HK-2 (cell line): ENCODE results near the gene CGB7.

Source experiments
- DNase-seq: peaks from one replicate; pipeline ENCODE4 v3.0.0-alpha.2; 2018; ENCODE audit not compliant: unreplicated experiment

The CGB7 gene

DNA sequence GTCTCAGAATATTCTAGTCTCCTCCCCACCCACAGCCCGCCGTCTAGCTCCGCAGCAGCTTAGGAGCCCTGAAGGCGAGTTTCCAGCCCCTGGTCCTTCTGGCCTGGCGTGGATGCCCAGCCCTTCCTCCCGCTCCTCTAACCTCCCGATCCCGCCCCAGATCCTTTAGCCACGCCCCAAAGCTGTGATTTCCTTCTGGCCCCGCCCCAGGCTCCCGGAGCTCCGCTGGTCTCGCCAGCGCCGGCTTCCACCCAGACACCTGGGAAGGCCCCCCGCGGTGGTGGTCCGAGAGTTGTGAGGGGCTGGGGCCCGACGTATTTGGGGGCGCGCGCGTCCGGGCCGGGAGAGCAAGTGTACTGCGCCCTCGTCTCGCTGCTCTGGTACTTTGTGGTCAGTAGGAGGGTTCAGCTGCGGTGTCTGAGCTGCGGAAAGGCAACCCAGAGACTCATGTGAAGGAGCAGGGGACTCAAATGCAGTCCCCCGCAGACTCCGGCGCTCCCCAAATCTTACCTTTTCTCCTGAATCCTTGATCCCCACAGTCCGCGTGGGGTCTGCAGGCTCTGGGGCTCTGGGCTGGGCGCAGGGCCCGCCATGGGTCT is at the start of gene CGB7:
CGB7 (minus strand) TSS at position 114 of the 599 bp plus-strand sequence. CDS start 2,374 bp downstream, outside the sequence.
- DNase-seq: peak; percentile 80

DNA sequence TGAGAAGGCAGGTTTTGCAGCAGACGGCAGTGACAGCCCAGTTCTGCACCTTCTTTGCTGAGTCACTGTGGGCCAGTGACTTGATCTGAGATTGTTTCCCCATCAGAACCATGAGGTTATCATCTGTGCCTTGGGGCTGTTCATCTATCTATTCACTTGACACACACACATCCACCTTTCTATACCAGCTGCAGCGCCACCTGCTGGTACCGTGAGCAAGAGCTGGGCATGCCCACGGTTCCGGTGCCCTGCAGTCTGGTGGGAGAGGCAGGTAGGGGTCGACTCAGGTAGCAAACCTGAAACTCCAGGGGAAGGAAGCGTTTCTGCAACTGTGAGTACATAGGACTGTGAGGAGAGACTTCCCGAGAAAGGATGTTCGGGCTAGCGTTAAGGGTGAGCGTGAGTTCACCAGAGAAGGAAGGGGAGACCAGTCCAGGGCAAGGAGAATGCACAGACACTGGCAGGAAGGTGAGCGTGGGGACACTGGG is 49.1 kb upstream of the CGB7 start:
- DNase-seq: peak; percentile 60

DNA sequence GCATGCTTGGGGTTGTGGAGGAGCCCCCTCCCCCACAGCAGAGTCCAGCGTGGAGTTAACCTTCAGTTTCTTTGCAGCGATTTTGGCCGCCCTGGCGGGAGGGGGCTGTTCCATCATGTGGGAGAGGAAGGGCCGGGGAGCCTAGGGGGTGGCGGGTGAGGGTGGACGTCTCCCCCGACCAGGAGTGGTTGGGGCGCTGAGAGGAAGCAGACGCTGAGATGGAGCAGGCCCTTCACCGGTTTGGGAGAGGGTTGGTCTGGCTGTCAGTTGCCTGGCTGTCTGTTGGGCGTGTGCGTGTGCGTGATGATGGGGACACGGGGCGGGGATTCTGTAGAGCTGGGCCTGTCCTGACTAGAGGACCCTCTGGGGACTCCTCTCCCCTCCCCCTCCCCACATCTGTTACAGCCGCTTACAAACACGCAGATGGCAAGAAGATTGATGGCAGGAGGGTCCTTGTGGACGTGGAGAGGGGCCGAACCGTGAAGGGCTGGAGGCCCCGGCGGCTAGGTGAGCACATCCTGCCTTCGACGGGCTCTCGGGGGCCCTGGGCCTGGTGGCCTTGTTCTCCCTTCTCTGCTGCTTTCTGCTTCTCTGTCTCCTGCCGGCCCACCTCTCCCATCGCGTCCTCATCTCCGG is 46.8 kb upstream of the CGB7 start:
- DNase-seq: no peak

DNA sequence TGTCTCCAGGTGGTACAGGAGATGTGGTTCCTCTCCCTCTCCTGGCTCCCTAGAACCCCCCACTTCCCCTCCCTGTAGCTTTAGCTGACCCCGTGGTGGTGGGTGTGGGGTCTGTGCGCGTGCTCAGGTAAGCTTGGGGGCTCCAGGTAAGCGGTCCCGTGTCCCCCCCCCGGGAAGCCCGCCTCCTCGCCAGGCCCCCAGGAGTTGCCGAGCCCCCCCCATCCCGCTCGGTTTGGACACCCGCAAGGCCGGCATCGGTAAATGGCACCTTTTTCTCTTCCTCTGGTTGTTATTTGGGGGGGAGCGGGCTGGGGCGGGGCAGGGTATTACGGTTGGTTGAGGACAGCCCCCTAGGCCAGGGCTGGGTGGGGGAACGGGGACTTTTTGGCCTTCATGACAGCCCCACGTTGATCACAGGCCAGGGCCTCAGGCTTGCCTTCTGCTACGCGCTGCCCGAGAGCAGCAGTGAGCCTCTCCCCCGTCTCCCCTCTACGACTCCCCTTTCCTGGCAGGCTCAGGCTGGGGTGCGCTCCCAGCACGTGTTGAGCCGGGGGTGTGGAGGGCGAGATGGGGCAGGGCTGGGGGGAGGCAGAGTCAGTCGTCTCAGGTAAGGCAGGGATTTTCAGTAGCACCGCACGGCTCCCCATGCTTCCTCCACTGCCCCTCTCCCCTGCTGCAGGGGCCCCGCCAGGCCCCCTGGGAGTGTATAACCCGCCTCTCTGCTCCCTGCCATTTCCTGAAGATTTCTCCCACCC is 46.0 kb upstream of the CGB7 start:
- DNase-seq: no peak

DNA sequence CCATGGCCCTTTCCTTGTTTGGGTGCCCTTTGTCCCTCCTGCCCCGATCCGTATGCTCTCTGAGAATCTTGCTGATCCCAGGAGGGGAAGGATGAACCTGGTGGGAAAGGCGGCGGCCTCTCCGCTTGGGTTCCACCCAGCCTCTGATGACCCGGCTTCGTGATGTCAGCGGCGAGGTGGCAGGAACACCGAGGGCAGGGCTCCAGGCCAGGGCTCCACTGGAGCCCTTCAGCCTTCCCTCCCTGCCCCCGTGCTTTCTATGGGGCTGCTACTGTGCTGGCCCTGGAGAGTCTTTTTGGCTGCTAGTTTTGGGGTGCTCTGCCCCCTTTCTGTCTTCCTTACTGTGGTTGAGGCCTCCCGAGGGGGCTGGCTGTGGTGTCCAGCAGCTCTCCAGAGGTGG is 44.8 kb upstream of the CGB7 start:
- no peak for DNase-seq

DNA sequence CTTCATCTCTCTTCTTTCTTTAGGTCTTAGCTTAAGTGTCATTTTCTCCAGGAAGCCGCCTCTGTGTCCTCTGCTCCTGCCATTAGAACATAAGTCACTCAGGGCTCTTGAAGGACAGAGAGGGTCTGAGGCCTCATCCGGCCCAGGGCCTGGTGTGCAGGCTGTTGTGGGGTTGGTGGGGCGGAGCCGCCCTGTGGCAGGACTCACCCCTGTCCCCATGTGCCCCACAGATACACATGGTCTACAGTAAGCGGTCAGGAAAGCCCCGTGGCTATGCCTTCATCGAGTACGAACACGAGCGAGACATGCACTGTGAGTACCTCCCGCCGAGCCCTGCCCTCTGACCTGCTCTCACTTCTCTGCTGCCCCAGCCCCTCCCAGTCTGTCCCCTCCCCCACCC is 43.6 kb upstream of the CGB7 start:
- DNase-seq: no peak

DNA sequence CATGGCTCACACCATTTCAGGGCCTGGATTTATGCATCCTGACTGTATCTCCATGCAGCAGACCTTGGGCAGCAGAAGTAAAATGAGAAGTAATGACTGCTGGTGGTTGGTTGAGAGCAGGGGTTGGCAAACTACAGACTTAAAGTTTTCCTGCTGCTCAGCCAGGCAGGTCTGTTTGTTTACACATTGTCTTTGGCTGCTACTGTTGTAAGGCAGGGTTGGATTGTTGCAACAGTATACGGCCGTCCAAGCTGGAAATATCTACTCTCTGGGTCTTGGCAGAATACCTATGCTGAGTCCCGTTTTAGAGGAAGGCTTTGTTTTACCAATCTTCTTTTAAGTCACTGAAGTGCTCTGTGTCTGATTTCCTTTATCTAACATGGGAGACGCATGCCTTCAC is 41.2 kb upstream of the CGB7 start:
- no peak for DNase-seq

DNA sequence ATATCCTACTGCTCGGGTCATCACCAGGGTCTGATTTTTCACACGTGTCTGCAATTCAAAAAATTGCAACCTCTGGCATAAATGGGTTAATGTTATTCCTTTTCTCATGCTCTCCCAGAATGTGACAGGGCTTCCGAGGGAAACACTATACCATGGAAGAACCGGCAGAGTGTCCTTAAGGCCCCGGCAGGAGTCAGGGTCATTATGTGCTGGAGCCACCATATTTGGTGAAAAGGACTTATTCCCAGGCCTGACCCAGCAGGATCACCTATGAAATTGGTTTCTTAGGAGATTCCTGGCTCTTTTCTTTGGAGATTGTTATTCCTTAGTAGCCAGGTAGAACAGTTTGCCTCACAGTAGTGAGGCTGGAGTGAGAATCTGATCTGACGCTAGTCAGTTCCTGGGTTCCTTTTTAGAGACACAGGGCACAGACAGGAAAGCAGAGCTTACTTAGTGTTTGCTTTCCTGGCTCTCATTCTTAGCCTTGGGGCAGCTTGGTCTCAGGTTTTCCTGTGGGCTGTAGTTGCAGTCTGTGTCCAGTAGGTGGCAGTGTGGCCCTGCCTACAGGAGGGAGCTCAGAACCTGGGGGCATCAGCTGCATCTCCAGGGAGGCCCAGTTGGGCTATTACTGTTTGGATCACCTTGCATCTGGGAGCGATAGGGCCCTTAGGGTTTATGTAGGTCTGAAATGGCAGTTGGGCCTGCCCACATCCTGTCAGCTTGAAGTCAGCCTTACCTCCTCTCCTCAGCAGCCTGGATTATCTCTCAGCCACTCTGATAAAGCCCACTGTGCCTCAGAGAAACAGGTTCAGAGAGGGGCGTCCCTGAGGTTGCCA is 40.1 kb upstream of the CGB7 start:
- peak; percentile 78 for DNase-seq

DNA sequence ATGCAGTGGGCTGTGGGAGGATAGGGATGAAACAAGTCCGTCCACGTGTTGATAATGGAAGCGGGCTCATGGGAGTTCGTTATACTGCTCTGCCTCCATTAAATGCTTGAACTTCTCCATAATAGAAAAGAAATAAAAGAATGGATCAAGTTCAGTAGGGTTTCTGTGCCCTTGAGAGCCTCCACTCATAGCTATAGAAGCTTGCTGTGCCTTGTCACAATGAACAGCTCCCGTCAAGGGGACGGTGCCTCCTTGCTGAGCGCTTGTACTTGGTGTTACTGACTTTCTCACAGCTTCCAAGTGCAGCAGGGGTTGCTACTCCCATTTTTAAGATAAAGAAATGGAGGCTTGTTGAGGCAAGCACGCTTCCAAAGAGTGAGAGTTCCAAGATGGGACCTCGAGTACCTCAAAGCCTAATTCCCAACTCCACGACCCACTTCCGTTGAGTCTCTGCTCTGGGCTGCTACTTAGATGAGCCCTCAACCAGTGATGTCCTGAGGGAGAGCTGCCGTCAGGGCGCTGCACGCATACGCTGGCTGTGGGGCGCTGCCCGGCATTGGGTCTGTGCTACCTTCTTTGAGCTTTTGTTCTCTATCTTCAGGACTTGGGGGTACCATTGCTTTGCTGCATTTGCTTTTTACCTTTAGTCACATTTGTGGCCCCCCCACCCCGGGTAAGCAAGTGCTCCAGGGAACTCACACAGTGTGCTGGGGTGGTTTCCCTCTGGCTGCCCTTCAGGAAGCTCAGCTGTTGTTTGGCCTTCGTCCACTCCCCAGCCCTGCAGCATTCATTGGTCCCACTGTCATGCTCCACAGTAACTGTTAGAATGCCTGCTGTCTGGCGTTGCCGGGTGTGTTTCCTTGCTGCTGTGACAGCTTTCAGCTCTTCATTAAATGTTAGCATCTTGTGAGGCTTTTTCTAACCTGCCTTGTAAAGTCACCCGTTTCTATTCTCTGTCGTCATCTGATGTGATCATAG is 37.2 kb upstream of the CGB7 start:
- DNase-seq: no peak

DNA sequence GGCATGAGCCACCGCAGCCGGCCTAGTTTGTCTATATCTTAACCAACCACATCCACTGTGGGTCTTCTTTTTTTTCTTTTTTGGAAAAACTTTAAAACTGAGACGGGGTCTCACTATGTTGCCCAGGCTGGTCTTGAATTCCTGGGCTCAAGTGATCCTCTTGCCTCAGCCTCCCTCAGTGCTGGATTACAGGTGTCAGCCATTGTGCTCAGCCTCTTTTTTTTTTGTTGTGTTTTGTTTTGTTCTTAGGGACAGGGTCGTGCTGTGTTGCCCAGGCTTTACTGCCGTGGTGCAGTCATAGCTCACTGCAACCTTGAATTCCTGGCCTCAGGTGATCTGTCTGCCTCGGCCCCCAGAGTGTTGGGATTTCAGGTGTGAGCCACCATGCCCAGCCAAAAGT is 35.1 kb upstream of the CGB7 start:
- DNase-seq: no peak

DNA sequence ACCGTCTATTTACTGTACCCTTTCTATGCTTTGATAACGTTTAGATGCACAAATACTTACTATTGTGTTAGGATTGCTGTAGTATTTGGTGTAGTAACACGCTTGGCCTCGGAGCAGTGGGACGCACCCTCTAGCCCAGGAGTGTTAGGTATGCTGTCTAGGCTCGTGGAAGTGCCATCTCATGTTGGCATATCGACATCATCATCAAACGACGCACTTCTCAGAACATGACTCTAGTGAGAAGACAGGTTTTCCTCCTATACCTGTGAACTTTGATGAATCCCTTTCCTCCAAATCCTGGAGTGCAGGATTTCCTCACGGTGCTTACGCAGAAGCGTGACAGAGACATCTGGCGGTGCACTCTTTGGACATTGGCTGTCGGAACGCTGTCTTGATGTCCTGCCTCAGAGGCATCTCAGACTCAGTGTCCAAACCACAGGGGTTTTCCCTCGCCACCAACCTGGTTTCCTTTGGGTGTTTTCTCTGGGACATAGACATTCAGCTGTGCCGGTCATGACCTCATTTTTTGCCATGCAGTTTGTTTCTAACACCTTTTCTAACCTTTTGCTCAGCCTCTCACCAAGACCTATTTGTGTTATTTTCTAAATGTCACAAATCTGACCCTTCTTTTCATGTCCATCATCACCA is 34.0 kb upstream of the CGB7 start:
- DNase-seq: no peak

DNA sequence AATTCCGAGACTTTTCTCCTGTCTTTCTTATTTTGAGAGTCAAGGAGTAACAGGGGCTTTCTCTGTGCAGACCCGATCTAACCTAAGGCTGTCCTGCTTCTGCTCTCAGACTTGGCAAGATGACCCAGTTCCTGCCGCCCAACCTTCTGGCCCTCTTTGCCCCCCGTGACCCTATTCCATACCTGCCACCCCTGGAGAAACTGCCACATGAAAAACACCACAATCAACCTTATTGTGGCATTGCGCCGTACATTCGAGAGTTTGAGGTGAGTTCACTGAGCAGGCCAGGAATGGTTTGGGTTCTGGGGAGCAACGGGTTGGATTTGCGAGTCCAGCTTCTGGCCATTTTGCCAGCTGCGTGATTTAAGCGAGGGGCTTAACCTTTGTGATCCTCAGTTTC is 28.7 kb upstream of the CGB7 start:
- DNase-seq: no peak

DNA sequence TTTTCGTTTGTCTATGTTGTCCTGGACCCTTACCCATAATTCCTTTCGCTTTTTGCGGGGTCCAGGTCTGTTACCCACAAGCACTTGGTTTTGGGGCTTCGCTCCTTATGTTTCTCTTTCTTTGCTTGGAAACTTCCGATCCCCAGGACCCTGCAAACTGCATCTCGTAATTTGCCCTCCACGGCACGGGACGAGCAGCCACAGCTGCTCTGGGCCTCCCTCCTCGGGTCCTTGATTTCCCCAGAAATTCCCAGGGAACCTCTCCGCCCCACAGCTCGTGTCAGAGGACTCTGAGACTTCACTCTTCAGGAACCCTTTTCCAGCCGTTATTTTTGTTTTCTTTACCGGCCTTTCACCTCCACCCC is 28.3 kb upstream of the CGB7 start:
- no peak for DNase-seq

DNA sequence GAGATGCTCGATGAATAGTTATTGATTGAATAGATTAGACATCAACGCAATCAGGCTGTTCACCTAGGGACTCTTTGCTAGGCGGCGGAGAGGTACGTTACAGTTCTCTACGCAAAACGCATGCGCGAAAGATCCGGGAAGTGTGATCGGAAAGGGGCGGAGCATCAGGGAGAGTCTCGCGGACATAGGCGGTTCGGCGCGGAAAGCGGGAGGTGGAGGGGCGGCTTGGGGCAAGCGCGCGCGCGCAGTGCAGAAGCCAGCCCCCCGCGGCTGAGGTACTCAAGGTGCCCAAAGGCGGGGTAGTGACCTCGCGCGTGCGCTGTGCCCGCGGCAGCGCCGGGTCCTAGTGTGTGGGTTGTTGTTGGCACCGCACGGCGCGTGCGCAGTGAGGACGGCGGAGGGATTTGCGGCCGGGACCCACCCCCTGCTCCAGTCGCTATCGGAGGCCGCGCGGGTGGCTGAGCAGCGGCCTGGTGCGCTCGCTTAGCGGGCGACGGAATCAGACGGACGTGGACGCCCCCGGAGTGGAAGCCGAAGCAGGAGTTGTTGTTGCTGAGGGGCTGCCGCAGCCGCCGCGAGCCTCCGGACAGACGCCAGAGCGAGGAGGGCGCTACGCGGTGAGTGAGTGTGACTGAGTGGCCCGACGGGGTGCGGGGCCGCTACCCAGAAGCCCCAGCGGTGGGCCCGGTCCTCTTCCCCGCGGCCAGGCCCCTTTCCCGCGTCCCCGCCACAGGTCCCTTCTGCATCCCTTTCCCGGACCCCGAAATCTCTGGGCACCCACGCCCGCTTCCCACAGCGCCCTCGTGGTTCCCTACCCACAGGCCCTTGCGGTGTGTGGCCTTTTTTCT is 27.7 kb upstream of the CGB7 start, which contains the start of gene SNRNP70:
SNRNP70 (plus strand) TSS at position 432 of the 848 bp plus-strand sequence. CDS start 964 bp downstream, outside the sequence.
- peak; percentile 100 for DNase-seq

DNA sequence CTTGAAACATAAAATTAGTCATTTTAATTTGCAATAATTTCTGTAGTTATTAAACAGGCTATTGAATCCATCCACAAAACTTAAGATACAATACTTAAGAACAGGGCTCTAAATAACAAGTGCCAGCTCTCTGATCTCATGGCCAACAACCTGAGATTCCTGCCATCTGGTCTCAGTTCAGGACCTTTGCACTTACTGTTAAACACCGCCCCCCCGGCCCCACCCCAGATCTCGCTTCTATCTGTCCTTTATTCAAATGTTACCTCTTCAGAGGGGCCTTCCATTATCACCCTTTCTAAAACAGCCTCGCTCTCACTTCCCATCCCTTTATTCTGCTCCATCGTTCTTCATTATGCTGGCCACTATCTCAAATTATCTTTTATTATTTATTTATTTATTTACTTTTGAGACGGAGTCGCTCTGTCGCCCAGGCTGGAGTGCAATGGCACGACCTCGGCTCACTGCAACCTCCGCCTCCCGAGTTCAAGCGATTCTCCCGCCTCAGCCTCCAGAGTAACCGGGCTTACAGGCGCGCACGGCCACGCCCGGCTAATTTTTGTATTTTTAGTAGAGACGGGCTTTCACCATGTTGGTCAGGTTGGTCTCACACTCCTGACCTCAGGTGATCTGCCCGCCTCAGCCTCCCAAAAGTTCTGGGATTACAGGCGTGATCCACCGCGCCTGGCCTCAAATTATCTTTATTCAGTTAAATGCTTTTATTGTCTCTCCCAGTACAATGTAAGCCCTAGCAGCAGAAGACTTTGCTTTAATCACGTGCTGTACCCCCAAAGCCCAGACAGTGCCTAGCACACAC is 26.9 kb upstream of the CGB7 start:
- no peak for DNase-seq

DNA sequence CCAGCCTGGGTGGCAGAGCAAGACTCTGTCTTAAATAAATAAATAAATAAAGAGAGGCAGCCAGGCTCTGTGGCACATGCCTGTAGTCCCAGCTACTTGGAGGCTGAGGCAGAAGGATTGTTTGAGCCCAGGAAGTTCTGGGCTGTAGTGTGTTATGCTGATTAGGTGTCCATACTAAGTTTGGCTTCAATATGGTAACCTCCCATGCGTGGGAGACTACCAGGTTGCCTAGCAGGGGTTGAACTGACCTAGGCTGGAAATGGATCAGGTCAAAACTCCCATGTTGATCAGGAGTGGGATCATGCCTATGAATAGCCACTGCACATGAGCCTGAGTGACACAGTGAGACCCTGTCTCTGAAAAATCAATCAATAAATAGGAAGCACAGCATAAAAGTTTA is 23.7 kb upstream of the CGB7 start:
- DNase-seq: no peak

DNA sequence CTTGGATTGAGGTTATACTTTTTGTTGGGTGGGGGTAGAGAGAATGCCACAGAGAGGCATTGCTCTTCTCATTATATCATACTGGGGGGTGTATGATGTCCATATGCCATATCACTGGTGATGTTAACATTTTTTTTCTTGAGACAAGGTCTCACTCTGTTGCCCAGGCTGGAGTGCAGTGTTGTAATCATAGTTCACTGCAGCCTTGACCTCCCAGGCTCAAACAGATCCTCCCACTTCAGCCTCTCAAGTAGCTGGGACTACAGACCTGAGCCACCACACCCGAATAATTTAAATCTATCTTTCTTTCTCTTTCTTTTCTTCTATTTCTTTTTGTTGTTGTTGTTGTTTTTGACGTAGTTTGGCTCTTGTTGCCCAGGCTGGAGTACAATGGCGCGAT is 22.8 kb upstream of the CGB7 start:
- DNase-seq: no peak

DNA sequence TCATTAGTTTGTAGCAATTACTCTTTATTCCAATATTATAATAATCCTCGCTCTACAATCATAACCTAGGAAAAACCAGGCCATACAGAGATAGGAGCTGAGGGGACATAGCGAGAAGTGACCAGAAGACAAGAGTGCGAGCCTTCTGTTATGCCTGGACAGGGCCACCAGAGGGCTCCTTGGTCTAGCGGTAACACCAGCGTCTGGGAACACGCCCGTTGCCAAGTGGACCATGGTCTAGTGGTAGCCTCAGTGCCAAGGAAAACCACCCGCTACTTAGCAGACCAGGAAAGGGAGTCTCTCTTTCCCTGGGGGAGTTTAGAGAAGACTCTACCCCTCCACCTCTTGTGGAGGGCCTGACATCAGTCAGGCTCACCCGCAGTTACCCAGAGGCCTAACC is 17.3 kb upstream of the CGB7 start:
- peak; percentile 55 for DNase-seq
